ENCODE measurements around the gene SH2D3C. TPM values are rescaled to one million over a fixed set of nuclear protein-coding genes. Genes with fewer than 3 reads are reported as not detected.

SH2D3C gene
- total and polyA plus RNA-seq, 9 of the 15 experiments (the other 6 are each of a cell fraction or from before 2014, with no cell fraction given), result 0.03 to 1.2 (median 0.22) TPM; not detected in 1

DNA sequence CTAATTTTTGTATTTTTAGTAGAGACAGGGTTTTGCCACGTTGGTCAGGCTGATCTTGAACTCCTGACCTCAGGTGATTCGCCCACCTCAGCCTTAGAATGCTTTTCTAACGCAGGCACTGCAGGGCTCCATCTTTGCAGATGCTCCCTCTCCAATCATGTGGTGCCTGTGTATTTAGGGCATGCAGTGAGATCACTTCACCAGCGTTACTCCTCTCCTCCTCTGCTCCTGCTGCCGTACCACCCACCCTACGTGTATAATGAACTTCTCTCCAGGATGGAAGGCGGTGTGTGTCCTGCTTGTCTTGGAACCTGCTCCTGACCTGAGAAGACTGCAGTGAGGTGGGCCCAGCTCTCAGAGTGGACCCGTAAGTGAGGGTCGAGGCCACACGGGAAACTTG, 85.3 kb downstream of the SH2D3C start:
- DNase-seq (ENCODE audit: extremely low read depth in 1 of 4, low spot score in 3 of 4) (no peak), FAIRE-seq (no peak), ATAC-seq (no peak)
- Histone ChIP-seq H3K27me3 (ENCODE audit: control insufficient read depth in 2 of 2, insufficient read depth in 2 of 2, low read length in 2 of 2) (no peaks in the 10 kb centered on the region), H4K20me1 (replicated peaks; ENCODE audit: control insufficient read depth, insufficient read depth, low read length) (no peaks in the 10 kb centered on the region), H3K36me3 (ENCODE audit: control insufficient read depth, insufficient read depth, low read length) (peaks cover 2% of the 10 kb centered on the region; the same call in 1 of the 3 replicates), H3K4me1 (replicated peaks in 1 of 2; ENCODE audit: control insufficient read depth in 2 of 2, insufficient read depth in 2 of 2, low read length in 2 of 2) (peaks cover 0 to 5% of the 10 kb centered on the region in 2 experiments; a peak in 2 of 5 replicates), H2AFZ (ENCODE audit: low read depth, low read length) (no peak overlapping the region), H3K27ac (ENCODE audit: extremely low read depth, low read depth, low read length) (no peak overlapping the region), H3K4me2 (ENCODE audit: insufficient read depth, low read length) (no peak overlapping the region), H3K9me3 (replicated peaks; ENCODE audit: control insufficient read depth, insufficient read depth, low read depth, low read length) (no peaks in the 10 kb centered on the region), H3K79me2 (ENCODE audit: control insufficient read depth, insufficient read depth, low read length) (no peaks in the 10 kb centered on the region), H3K9me1 (ENCODE audit: control insufficient read depth, insufficient read depth, low read length) (no peaks in the 10 kb centered on the region), H3K4me3 (no peak overlapping the region), H3K9ac (ENCODE audit: insufficient read depth in 1 of 2, low read depth in 2 of 2, low read length in 2 of 2) (no peak overlapping the region)
- WGBS (ENCODE audit: insufficient coverage, low coverage, missing lambda C conversion rate), result 62% methylated on average over 10 of the region's 10 CpGs
- in situ Hi-C loops (cut with MboI) (no loop called here), intact Hi-C loops (cut with micrococcal nuclease) (no loop called here)
- POLR2A ChIA-PET, result interaction anchor here (1.8 kb wide), 1 partner anchor 12 kb away, joined by 6 read pairs; no protein-coding TSS in a partner anchor
- CTCF ChIA-PET (ENCODE audit: low intra/inter-chr PET ratio), result no interaction called here
- no TSS peak for BruUV-seq (replicated peaks)
- no peak for TF ChIP-seq RNF2 (IDR thresholded peaks at IDR 0.05)

DNA sequence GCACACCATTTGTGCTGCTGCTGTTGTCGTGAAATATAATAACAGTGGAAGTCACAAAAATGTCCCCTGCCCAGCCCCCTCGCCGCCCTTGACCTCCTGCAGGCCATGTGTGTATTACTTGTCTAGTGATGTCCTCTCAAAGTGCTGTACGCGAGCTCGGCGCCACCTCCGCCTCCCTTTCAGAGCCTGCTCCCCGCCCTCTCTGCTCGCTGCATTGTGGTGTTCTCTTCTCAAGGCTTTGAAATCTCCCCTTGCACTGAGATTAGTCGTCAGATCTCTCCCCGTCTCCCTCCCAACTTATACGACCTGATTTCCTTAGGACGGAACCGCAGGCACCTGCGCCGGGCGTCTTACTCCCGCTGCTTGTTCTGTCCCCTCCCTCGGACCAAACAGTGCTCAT, 86.4 kb downstream of the SH2D3C start:
- 54% methylated on average over 11 of the region's 20 CpGs for WGBS (ENCODE audit: insufficient coverage, low coverage, missing lambda C conversion rate)
- Histone ChIP-seq H3K9me3 (replicated peaks; ENCODE audit: control insufficient read depth, insufficient read depth, low read depth, low read length) (no peaks in the 10 kb centered on the region), H3K4me2 (ENCODE audit: insufficient read depth, low read length) (no peak overlapping the region), H3K9ac (ENCODE audit: insufficient read depth in 1 of 2, low read depth in 2 of 2, low read length in 2 of 2) (peak overlapping the region in 1 of 2 experiments; percentile 50; a peak in 1 of 4 replicates), H3K27me3 (ENCODE audit: control insufficient read depth in 2 of 2, insufficient read depth in 2 of 2, low read length in 2 of 2) (no peaks in the 10 kb centered on the region), H4K20me1 (replicated peaks; ENCODE audit: control insufficient read depth, insufficient read depth, low read length) (no peaks in the 10 kb centered on the region), H3K27ac (ENCODE audit: extremely low read depth, low read depth, low read length) (no peak overlapping the region), H3K9me1 (ENCODE audit: control insufficient read depth, insufficient read depth, low read length) (no peaks in the 10 kb centered on the region), H2AFZ (ENCODE audit: low read depth, low read length) (no peak overlapping the region), H3K4me3 (no peak overlapping the region), H3K79me2 (ENCODE audit: control insufficient read depth, insufficient read depth, low read length) (no peaks in the 10 kb centered on the region), H3K4me1 (replicated peaks in 1 of 2; ENCODE audit: control insufficient read depth in 2 of 2, insufficient read depth in 2 of 2, low read length in 2 of 2) (no peaks in the 10 kb centered on the region), H3K36me3 (ENCODE audit: control insufficient read depth, insufficient read depth, low read length) (peaks cover 3% of the 10 kb centered on the region; the same call in 1 of the 3 replicates)
- ChIA-PET POLR2A (interaction anchor here (1.0 kb wide), 1 partner anchor 11 kb away, joined by 5 read pairs; no protein-coding TSS in a partner anchor), CTCF (ENCODE audit: low intra/inter-chr PET ratio) (no interaction called here)
- no peak for ATAC-seq
- no TSS peak for BruUV-seq (replicated peaks)
- DNase-seq (ENCODE audit: extremely low read depth in 1 of 4, low spot score in 3 of 4), result no peak
- no peak for FAIRE-seq
- in situ Hi-C loops (cut with MboI), result no loop called here
- intact Hi-C loops (cut with micrococcal nuclease), result no loop called here
- TF ChIP-seq, protein P1, sequence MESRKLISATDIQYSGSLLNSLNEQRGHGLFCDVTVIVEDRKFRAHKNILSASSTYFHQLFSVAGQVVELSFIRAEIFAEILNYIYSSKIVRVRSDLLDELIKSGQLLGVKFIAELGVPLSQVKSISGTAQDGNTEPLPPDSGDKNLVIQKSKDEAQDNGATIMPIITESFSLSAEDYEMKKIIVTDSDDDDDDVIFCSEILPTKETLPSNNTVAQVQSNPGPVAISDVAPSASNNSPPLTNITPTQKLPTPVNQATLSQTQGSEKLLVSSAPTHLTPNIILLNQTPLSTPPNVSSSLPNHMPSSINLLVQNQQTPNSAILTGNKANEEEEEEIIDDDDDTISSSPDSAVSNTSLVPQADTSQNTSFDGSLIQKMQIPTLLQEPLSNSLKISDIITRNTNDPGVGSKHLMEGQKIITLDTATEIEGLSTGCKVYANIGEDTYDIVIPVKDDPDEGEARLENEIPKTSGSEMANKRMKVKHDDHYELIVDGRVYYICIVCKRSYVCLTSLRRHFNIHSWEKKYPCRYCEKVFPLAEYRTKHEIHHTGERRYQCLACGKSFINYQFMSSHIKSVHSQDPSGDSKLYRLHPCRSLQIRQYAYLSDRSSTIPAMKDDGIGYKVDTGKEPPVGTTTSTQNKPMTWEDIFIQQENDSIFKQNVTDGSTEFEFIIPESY (CRISPR knock-in tag; IDR thresholded peaks at IDR 0.05), result no peak
- TF ChIP-seq, protein P2, sequence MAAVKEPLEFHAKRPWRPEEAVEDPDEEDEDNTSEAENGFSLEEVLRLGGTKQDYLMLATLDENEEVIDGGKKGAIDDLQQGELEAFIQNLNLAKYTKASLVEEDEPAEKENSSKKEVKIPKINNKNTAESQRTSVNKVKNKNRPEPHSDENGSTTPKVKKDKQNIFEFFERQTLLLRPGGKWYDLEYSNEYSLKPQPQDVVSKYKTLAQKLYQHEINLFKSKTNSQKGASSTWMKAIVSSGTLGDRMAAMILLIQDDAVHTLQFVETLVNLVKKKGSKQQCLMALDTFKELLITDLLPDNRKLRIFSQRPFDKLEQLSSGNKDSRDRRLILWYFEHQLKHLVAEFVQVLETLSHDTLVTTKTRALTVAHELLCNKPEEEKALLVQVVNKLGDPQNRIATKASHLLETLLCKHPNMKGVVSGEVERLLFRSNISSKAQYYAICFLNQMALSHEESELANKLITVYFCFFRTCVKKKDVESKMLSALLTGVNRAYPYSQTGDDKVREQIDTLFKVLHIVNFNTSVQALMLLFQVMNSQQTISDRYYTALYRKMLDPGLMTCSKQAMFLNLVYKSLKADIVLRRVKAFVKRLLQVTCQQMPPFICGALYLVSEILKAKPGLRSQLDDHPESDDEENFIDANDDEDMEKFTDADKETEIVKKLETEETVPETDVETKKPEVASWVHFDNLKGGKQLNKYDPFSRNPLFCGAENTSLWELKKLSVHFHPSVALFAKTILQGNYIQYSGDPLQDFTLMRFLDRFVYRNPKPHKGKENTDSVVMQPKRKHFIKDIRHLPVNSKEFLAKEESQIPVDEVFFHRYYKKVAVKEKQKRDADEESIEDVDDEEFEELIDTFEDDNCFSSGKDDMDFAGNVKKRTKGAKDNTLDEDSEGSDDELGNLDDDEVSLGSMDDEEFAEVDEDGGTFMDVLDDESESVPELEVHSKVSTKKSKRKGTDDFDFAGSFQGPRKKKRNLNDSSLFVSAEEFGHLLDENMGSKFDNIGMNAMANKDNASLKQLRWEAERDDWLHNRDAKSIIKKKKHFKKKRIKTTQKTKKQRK (IDR thresholded peaks at IDR 0.05; ENCODE audit: borderline replicate concordance, low read depth, low read length), result no peak
- TF ChIP-seq PHF8 (IDR thresholded peaks at IDR 0.05; ENCODE audit: borderline replicate concordance, low read length) (no peak), ZNF224 (CRISPR knock-in tag; IDR thresholded peaks at IDR 0.05) (no peak), RBM14 (IDR thresholded peaks at IDR 0.05; ENCODE audit: borderline replicate concordance, insufficient read depth, low read depth, low read length) (no peak), NR2C1 (IDR thresholded peaks at IDR 0.05) (no peak), NR2C1 (tag; IDR thresholded peaks at IDR 0.05) (no peak), GTF2E2 (tag; IDR thresholded peaks at IDR 0.05) (no peak), CBFA2T3 (IDR thresholded peaks at IDR 0.05) (no peak), SUPT5H (IDR thresholded peaks at IDR 0.05) (no peak), WHSC1 (IDR thresholded peaks at IDR 0.05; ENCODE audit: low read length) (no peak)

Data from K562 (cell line).